Measurements from ENCODE around the gene ECE1.
A peak's percentile ranks its signal among the peaks of the same experiment; 100 is the strongest.

ECE1 gene

GRCh38 chr1:21266119-21266774, 24.0 kb downstream of the ECE1 start:
- DNase-seq, result no peak

GRCh38 chr1:21265644-21266043, 24.6 kb downstream of the ECE1 start:
- no peak for DNase-seq

- DNase-seq, result no peak
These were observed 25.4 kb downstream of the ECE1 start for GRCh38 chr1:21264898-21265297.

- DNase-seq, result no peak
These were observed 26.5 kb downstream of the ECE1 start for GRCh38 chr1:21263653-21264225.

- no peak for DNase-seq
These were observed 27.2 kb downstream of the ECE1 start for GRCh38 chr1:21263052-21263429.

GRCh38 chr1:21262293-21263051, 27.8 kb downstream of the ECE1 start:
- DNase-seq, result no peak

- no peak for DNase-seq
These were observed 28.5 kb downstream of the ECE1 start for GRCh38 chr1:21261551-21262292.

- no peak for DNase-seq
These were observed 29.7 kb downstream of the ECE1 start for GRCh38 chr1:21260405-21261125.

GRCh38 chr1:21259316-21260076, 30.8 kb downstream of the ECE1 start:
- no peak for DNase-seq

GRCh38 chr1:21258331-21259134, 31.7 kb downstream of the ECE1 start:
- peak; percentile 30 for DNase-seq

GRCh38 chr1:21257431-21258135, 32.7 kb downstream of the ECE1 start:
- no peak for DNase-seq

GRCh38 chr1:21256776-21257175, 33.5 kb downstream of the ECE1 start:
- no peak for DNase-seq

GRCh38 chr1:21255943-21256320, 34.3 kb downstream of the ECE1 start:
- DNase-seq, result no peak

GRCh38 chr1:21255284-21255942, 34.9 kb downstream of the ECE1 start:
- peak; percentile 69 for DNase-seq

GRCh38 chr1:21254335-21254951, 35.8 kb downstream of the ECE1 start:
- DNase-seq, result no peak

GRCh38 chr1:21251773-21252471, 38.3 kb downstream of the ECE1 start:
- DNase-seq, result no peak

GRCh38 chr1:21249940-21250493, 40.2 kb downstream of the ECE1 start:
- DNase-seq, result no peak

All from central memory CD4-positive, alpha-beta T cell (primary cell).